Suprapubic skin (tissue), 4 donors: ENCODE data around the gene HAPLN3. TPM values are rescaled to one million over a fixed set of nuclear protein-coding genes. Genes with fewer than 3 reads are reported as not detected.

Experiments
- DNase-seq, 2 donors: peaks; one replicate each; pipeline ENCODE4 v3.0.0-alpha.2; 2019; ENCODE audit warnings: low spot score in 2 of 2
- H3K27ac ChIP-seq: fragments of 200-600 bp; sonication (generic); one replicate; pipeline ENCODE4 v1.5.1; 2019
- H3K27me3 ChIP-seq: fragments of 200-600 bp; sonication (generic); one replicate; pipeline ENCODE4 v1.5.1; 2019
- H3K36me3 ChIP-seq: fragments of 200-600 bp; sonication (generic); one replicate; pipeline ENCODE4 v1.5.1; 2019
- H3K4me1 ChIP-seq: fragments of 200-600 bp; sonication (generic); one replicate; pipeline ENCODE4 v1.5.1; 2019
- H3K4me3 ChIP-seq: fragments of 200-600 bp; sonication (generic); one replicate; pipeline ENCODE4 v1.5.1; 2019; ENCODE audit warnings: mild to moderate bottlenecking
- H3K9me3 ChIP-seq: fragments of 200-600 bp; sonication (generic); one replicate; pipeline ENCODE4 v1.5.1; 2019
- EP300 ChIP-seq: sonication (generic); formaldehyde crosslinking; IDR thresholded peaks from one replicate; pipeline ENCODE4 v1.6.1; 2017; ENCODE audit warnings: antibody characterized with exemption
- POLR2A ChIP-seq, 2 donors: fragments of 450-650 bp; IDR thresholded peaks; one replicate each; pipeline ENCODE4 v1.6.1; 2017; ENCODE audit warnings: antibody characterized with exemption in 2 of 2, mild to moderate bottlenecking in 2 of 2, moderate library complexity in 2 of 2
- POLR2AphosphoS5 ChIP-seq, 3 donors: sonication (generic); formaldehyde crosslinking; IDR thresholded peaks; one replicate each; pipeline ENCODE4 v1.6.1; 2017; ENCODE audit warnings: antibody characterized with exemption in 3 of 3
- WGBS: methylation state at CpG from one replicate; pipeline ENCODE4 v1.1.5; 2018; 5-methylcytosine and 5-hydroxymethylcytosine counted together
- total RNA-seq, 4 donors: library from RNA; depleted of rRNA; stranded (reverse); fragments of >200 nt; gene quantifications; one replicate each; pipeline ENCODE4 v1.1.0, GENCODE V29; 2016
- TF ChIP-seq, protein P1 (sequence below), 2 donors: fragments of 200-600 bp in 1 of 2; fragments of 450-650 bp in 1 of 2; sonication (generic) in 1 of 2; IDR thresholded peaks; one replicate each; pipeline ENCODE4 v1.5.1; 2016 to 2019; ENCODE audit warnings: antibody characterized with exemption in 2 of 2, mild to moderate bottlenecking in 1 of 2, moderate library complexity in 1 of 2

HAPLN3 gene
- total RNA-seq, 4 donors from 2014 or later, result 4.8 to 14.6 (median 8.9) TPM

DNA sequence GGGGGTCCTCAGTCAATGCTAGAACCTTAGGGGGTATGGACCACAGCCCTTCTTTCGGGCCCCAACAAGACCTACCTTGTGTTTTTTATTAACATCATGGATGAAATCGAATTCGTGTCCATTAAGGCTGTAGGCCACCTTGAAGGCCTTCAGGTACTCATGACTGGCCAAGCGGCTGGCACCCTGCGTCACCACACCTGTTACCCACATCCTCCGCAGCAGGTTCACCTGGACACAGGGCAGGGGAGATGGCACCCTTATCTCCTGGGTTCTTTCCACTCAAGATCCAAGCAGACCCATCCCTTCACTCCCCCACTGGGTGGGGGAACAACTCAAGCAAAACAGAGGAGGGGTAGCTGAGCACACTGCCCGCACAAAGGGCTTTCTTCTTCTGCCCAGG, 11.2 kb upstream of the HAPLN3 start:
- WGBS, result 93% methylated on average over 7 of the region's 7 CpGs
- Histone ChIP-seq H3K4me3 (no peak overlapping the region), H3K9me3 (no peaks in the 10 kb centered on the region), H3K36me3 (peaks cover 67% of the 10 kb centered on the region), H3K27ac (no peak overlapping the region), H3K27me3 (no peaks in the 10 kb centered on the region), H3K4me1 (peaks cover 56% of the 10 kb centered on the region)
- DNase-seq, result no peak
- no peak for TF ChIP-seq EP300
- no peak for TF ChIP-seq POLR2AphosphoS5 (IDR thresholded peaks at IDR 0.05)
- no peak for TF ChIP-seq POLR2A (IDR thresholded peaks at IDR 0.05)
- TF ChIP-seq, protein P1, sequence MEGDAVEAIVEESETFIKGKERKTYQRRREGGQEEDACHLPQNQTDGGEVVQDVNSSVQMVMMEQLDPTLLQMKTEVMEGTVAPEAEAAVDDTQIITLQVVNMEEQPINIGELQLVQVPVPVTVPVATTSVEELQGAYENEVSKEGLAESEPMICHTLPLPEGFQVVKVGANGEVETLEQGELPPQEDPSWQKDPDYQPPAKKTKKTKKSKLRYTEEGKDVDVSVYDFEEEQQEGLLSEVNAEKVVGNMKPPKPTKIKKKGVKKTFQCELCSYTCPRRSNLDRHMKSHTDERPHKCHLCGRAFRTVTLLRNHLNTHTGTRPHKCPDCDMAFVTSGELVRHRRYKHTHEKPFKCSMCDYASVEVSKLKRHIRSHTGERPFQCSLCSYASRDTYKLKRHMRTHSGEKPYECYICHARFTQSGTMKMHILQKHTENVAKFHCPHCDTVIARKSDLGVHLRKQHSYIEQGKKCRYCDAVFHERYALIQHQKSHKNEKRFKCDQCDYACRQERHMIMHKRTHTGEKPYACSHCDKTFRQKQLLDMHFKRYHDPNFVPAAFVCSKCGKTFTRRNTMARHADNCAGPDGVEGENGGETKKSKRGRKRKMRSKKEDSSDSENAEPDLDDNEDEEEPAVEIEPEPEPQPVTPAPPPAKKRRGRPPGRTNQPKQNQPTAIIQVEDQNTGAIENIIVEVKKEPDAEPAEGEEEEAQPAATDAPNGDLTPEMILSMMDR (IDR thresholded peaks at IDR 0.05), result no peak

DNA sequence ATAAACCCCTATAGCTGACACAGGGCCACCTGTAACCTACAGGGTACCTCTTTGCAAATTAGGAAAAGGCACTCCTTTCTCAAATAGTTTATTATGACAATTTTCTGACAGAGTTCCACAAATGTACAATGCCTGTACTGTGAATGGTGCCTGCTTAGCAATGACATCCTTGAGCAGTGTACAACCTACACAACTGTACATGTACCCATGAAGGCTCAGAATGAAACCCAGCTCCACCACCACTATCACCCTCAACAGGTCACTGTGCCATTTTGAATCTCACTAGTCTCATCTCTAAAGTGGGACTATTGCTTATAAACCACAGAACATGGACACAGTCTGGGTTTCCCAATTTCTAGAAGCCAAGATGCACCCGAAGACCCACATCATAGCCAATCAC, 10.8 kb upstream of the HAPLN3 start:
- no peak for DNase-seq
- Histone ChIP-seq H3K9me3 (no peaks in the 10 kb centered on the region), H3K27me3 (no peaks in the 10 kb centered on the region), H3K4me3 (no peak overlapping the region), H3K4me1 (peaks cover 51% of the 10 kb centered on the region), H3K36me3 (peaks cover 72% of the 10 kb centered on the region), H3K27ac (no peak overlapping the region)
- TF ChIP-seq, protein P1 (IDR thresholded peaks at IDR 0.05), result no peak
- no peak for TF ChIP-seq EP300
- TF ChIP-seq POLR2AphosphoS5 (IDR thresholded peaks at IDR 0.05), result no peak
- no peak for TF ChIP-seq POLR2A (IDR thresholded peaks at IDR 0.05)
- 100% methylated on average over 1 of the region's 1 CpG for WGBS

DNA sequence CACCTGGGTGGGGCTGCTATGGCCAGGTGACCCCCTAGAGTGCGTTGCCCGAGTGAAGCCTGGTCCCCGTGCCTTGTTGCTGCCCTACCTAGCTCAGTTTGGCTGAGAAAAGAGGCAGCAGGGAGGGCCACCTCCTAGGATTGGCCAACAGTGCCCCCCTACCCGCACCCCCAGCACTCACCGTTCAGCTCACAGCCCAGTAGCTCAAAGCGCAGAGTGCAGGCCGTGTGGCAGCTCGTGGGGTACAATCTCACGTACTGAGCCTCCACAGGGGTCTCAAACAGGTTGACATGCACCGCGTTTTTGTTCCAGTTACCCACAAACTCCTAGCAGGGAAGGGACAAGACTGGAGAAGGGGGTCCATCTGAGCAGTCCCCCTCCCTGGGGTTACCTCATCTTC, 10.2 kb upstream of the HAPLN3 start:
- no peak for DNase-seq
- Histone ChIP-seq H3K27me3 (no peaks in the 10 kb centered on the region), H3K27ac (peak overlapping the region; percentile 42), H3K36me3 (peaks cover 72% of the 10 kb centered on the region), H3K4me1 (peaks cover 46% of the 10 kb centered on the region), H3K9me3 (no peaks in the 10 kb centered on the region), H3K4me3 (no peak overlapping the region)
- 85% methylated on average over 11 of the region's 11 CpGs for WGBS
- TF ChIP-seq POLR2AphosphoS5 (IDR thresholded peaks at IDR 0.05), result no peak
- TF ChIP-seq, protein P1 (IDR thresholded peaks at IDR 0.05), result no peak
- TF ChIP-seq POLR2A (IDR thresholded peaks at IDR 0.05), result no peak
- TF ChIP-seq EP300, result no peak

DNA sequence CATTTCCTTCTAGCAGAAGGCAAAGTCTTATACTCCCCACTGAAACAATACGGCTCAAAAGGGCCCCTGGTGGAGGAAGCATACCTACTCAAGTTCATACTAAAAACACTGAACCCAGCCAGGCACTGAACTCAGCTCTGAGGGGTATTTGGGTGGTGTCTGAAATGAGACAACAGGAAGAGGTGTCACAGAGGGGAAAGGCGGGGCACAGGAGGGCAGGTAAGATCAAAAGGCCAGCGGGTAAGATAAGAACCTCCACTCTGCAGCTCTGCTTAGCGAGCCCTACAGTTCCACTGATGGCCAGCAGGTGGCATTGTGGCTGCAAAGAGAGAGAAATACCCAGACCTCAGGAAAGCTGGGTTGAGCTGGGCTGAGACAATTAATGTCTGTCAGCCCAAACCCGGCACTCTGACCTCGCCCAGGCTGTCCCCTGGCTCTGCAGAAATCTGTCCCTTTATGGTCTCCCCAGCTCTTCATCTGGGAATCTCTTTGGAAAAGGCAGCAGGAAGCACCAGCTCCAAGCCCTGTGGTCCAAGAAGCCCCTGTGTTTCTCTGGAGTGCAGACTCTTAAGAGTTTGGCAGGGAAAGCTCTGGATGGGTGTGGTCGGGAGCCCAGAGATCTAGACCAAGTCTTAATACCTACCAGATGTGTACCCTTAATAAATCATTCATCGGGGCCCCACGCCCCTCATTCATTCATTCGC, 9.4 kb upstream of the HAPLN3 start:
- TF ChIP-seq POLR2A (IDR thresholded peaks at IDR 0.05) (peak in 1 of 2 donors; percentile 1), EP300 (no peak), POLR2AphosphoS5 (IDR thresholded peaks at IDR 0.05) (peak in 1 of 3 donors; percentile 28)
- TF ChIP-seq, protein P1 (IDR thresholded peaks at IDR 0.05), result peak; percentile 93 to 96
- Histone ChIP-seq H3K4me3 (no peak overlapping the region), H3K36me3 (peaks cover 69% of the 10 kb centered on the region), H3K27ac (no peak overlapping the region), H3K27me3 (no peaks in the 10 kb centered on the region), H3K4me1 (peaks cover 38% of the 10 kb centered on the region), H3K9me3 (no peaks in the 10 kb centered on the region)
- WGBS, result 12% methylated on average over 10 of the region's 10 CpGs
- peak in 1 of 2 donors; percentile 87 for DNase-seq

DNA sequence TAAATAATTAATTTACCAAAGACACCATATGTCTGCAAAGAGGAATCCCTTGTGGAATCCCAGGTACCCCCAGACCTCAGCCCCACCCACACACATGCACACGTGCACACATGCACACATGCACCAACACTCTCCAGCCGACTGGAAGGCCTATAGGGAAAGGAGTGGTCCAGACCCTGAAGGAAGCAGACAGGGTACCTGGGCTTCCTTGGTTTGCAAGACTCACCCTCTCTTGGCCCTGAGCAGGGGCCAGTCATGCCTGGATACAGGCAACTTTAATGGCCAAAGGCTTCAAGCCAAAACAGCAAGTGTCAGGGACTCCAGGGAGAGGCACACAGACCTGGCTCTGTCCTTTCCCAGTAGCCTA, 8.9 kb upstream of the HAPLN3 start:
- no peak overlapping the region for H3K4me3 ChIP-seq
- H3K4me1 ChIP-seq, result peaks cover 33% of the 10 kb centered on the region
- H3K27ac ChIP-seq, result no peak overlapping the region
- peaks cover 63% of the 10 kb centered on the region for H3K36me3 ChIP-seq
- no peak for DNase-seq
- no peak for TF ChIP-seq EP300
- TF ChIP-seq, protein P1 (IDR thresholded peaks at IDR 0.05), result no peak
- peak in 1 of 2 donors; percentile 0 for TF ChIP-seq POLR2A (IDR thresholded peaks at IDR 0.05)
- WGBS, result 45% methylated on average over 2 of the region's 2 CpGs
- H3K27me3 ChIP-seq, result no peaks in the 10 kb centered on the region
- H3K9me3 ChIP-seq, result no peaks in the 10 kb centered on the region
